Body of pancreas (tissue), 4 donors: Measurements from ENCODE around the gene HHEX.

ENCODE experiments used
- CTCF ChIP-seq, 7 experiments: fragments of 450-650 bp in 4 of 7; fragments of 200-600 bp in 3 of 7; sonication (generic) in 3 of 7; IDR thresholded peaks; one replicate each; pipeline ENCODE4 v1.5.1; 2016 to 2019; ENCODE audit warnings: antibody characterized with exemption in 7 of 7
- POLR2A ChIP-seq, 3 donors: fragments of 450-650 bp; IDR thresholded peaks; one replicate each; pipeline ENCODE4 v1.6.1; 2016; ENCODE audit warnings: antibody characterized with exemption in 3 of 3, mild to moderate bottlenecking in 2 of 3

- TF ChIP-seq CTCF (IDR thresholded peaks at IDR 0.05), result no peak
- no peak for TF ChIP-seq POLR2A (IDR thresholded peaks at IDR 0.05)
Measured at GRCh38 chr10:92667078-92667477, 22.7 kb upstream of the HHEX start.
